HG02885 (cell line): ENCODE measurements around the gene MCOLN2.

Experiments
- ATAC-seq: cut with Tn5 transposase; IDR thresholded peaks from one replicate; pipeline ENCODE4 v1.9.1; 2021; ENCODE audit warnings: mild to moderate bottlenecking; ENCODE audit not compliant: unreplicated experiment, poor library complexity

MCOLN2 gene

GRCh38 chr1:84947536-84948410 lies 49.1 kb downstream of the MCOLN2 start:
- no peak for ATAC-seq

- no peak for ATAC-seq
Observed at GRCh38 chr1:84946631-84947030, 50.3 kb downstream of the MCOLN2 start.

- ATAC-seq: peak; percentile 84
Observed at GRCh38 chr1:84944767-84945486, 52.0 kb downstream of the MCOLN2 start.

GRCh38 chr1:84941843-84942242 lies 55.1 kb downstream of the MCOLN2 start:
- no peak for ATAC-seq

DNA sequence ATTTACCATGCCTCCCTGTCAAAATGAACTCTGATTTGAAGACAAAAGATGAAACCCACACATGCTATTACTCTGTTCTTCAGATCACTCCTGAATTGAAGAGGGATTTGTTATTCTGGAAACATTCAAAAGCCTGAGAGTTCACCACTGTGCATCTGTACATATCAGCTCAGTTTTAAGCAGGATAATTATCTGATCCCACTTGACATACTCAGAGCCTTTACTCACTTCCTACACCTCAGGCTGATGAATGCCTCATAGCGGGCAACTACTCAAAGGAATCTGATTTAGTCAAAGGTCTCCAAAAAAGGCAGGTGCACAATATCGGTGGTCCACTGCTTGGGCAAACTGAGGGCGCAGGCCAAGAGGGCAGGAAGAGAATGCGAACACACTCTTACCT lies 56.4 kb downstream of the MCOLN2 start:
- ATAC-seq: no peak

DNA sequence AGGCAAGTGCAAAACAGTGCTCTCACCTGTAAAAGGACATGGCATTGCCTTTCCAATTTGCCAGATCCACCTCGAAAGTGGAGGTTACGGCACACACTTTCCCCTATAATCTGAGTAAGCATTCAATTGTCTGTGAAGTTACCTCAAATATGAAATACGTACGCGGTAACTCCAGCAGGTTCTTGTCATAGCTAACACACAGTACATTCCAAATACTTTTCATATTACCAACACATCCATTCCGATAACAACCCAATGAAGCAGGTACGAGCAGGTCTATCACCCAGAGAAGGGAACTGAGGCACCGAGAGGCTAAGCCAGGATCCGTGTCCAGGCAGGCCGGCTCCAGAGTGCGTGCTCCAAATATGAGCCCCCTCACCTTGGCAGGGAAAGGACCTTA lies 57.2 kb downstream of the MCOLN2 start:
- no peak for ATAC-seq

DNA sequence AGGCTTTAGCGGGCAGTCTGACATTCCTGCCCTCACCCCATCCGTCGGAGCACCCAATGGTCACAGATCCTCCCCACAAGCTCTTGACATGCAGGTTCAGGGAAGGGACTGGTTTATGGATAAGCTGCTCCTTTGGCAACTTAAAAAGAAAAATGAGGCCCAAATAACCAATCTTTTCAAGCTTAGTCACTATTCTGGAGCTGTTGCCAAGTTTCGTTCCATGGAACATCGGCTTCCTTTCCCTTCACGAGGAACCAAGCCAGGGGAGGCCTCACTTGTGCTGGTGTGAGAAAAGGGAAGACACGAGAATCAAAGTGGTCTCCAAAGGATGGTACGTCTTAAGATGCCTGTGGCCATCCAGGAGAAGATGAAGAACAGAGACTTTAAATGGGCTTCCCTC lies 57.8 kb downstream of the MCOLN2 start:
- no peak for ATAC-seq

DNA sequence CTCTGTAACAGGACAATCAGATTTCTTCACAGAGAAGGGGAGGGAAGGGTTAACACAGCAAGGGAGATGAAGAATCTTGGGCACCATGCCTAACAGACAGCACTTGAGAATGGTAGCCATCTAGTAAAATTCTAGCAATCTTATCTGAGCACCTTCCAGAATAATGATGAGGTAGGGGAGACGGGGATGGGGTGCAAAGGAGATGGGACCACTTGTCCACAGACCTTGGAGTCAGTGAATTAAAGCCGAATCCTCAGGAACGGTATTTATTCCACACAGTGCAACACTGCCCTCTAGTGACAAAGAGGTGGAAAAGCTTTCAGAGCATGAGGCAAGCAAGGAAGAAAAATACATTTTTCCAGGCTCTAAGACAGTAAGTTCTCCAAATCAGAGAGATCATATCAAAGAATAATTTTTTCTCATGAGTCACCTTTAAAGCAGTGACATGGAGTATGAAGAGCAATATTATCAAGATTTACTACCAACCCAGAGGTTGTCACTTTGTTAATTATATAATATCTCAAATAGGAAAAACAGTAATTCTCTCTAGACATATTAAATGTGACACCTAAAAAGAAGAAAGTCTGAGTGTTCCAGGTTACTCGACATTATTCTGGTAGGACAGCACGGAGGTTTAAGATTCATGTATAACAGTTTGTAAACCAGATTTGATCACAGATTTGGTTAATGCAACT lies 60.6 kb downstream of the MCOLN2 start:
- no peak for ATAC-seq

GRCh38 chr1:84933011-84933611 lies 63.8 kb downstream of the MCOLN2 start:
- no peak for ATAC-seq

GRCh38 chr1:84930831-84931230 lies 66.1 kb downstream of the MCOLN2 start:
- no peak for ATAC-seq

- ATAC-seq: no peak
Observed at GRCh38 chr1:84930329-84930728, 66.6 kb downstream of the MCOLN2 start.

DNA sequence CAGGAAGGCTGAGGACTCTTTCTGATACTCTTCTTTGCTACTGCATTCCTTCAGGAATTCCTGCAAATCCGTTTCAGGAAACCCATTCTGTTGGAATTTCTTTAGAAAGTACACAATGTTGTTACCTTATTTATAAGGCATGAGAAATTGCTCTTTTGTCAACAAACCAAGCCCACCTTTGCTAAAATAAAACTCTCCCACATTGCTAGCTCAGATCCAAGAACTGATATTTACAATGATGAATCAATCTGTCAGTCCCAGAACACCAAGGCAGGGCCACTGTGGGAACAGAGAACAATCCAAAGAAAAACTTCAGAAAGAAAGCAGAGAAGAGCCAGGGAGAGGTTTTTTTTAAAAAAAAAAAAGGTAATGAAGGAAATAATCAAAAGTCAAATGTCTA lies 67.3 kb downstream of the MCOLN2 start:
- no peak for ATAC-seq

DNA sequence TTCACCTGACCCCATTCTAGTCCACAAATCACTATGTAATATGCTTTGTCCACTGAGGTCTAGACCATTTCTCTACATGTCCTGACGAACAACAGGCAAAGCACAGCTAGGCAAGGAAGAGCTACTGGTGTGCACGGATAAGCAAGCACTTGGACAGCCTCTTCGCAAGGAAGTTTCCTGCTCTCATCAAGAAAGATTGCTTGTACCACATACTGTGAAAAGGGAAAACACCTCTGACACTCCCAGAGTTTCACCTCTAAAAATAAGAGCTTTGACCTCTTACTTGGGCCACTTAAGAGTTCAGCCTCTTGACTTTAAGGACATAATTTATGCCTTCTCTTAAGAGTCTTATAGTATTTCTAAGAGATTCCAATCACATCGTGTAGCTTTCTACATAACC lies 67.9 kb downstream of the MCOLN2 start:
- no peak for ATAC-seq

DNA sequence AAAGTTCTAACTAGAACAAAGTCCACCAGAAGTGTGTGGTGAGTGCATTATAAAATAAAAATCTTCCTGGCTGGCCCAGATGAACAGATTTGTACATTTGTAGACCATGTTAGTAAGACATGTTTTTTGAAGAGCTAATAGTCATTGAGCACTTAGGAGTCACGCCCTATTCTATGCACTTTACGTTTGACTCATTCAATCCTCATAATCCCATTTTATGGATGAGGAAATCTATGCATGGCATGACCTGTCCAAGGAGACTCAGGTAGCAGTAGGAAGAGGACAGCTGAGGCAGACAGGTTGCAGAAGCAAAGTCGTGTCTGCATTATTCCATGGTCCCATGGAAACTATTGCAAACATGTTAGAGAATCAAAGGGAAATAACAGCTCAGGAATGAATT lies 73.6 kb downstream of the MCOLN2 start:
- no peak for ATAC-seq

GRCh38 chr1:84920159-84920558 lies 76.8 kb downstream of the MCOLN2 start:
- no peak for ATAC-seq

DNA sequence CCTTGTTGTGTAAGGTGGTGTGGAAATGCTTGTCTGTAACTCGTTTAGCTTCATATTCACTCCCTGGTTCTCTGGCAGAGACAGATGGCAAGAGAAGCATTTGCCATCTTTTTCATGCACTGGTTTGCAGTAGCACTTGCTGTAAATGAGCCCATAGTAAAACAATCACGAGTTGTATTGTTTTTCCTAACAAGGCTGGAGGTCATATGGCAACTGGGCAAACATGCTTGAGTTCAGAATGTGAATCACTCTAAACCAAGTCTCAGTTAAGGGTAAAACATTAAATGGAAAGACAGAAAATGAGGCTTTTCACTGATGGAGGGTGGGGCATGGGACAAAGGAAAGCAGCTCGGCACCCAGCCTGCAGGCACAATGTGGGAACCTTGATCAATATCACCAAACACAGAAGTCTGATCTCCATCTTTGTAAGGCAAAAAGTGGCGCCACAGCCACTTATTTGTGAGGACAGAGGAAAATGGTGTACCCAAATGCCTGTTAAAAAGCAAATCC lies 77.4 kb downstream of the MCOLN2 start:
- ATAC-seq: no peak

GRCh38 chr1:84918726-84919336 lies 78.1 kb downstream of the MCOLN2 start:
- no peak for ATAC-seq

- no peak for ATAC-seq
Observed at GRCh38 chr1:84916897-84917296, 80.0 kb downstream of the MCOLN2 start.

DNA sequence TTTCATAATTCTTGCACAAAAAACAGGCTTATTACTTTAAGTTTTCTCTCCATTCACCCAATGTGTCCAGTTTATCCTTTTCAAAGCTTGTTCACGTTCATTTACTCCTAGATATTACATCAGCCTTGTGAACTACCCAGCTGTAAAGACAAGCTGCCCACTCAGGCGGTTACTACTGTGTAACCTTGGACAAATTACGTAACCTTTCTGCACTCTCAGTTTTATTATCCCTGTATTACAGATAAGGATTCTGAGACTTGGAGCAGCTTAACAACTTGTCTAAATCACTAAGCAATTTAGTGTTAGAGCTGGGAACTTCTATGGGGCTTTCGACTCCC lies 83.4 kb downstream of the MCOLN2 start:
- ATAC-seq: no peak
